C4-2B (cell line): Measurements from ENCODE around the gene LCN1.

Source experiments
- H3K27ac ChIP-seq: fragments of 450-650 bp; 2 replicates; pipeline ENCODE4 v1.5.1; 2017
- ZFX ChIP-seq: fragments of 450-650 bp; IDR thresholded peaks from 2 replicates; pipeline ENCODE4 v1.6.1; 2017
- TF ChIP-seq, protein P1 (sequence below): fragments of 450-650 bp; conservative IDR thresholded peaks from 2 replicates; pipeline ENCODE4 v1.5.1; 2017; ENCODE audit warnings: mild to moderate bottlenecking

The LCN1 gene

DNA sequence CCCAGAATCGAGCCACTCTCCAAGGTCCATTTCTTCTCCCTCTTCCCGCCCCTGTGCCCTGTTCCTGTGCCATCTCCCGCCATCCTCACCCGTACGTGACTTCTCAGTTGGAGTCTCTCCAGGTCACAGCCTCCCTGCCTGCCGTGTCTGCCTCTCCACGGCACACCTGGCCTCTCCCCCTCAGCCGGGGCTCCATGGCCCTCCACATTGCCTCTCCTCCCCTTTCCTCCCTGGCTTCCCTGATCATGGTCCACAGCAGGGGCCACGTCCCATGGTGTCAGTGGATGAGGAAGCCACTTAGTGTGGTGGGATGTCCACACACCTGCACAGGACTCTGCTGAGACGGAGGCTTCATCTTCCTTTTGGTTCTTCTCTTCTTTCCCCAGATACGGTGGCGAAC, 42.6 kb downstream of the LCN1 start:
- TF ChIP-seq, protein P1, sequence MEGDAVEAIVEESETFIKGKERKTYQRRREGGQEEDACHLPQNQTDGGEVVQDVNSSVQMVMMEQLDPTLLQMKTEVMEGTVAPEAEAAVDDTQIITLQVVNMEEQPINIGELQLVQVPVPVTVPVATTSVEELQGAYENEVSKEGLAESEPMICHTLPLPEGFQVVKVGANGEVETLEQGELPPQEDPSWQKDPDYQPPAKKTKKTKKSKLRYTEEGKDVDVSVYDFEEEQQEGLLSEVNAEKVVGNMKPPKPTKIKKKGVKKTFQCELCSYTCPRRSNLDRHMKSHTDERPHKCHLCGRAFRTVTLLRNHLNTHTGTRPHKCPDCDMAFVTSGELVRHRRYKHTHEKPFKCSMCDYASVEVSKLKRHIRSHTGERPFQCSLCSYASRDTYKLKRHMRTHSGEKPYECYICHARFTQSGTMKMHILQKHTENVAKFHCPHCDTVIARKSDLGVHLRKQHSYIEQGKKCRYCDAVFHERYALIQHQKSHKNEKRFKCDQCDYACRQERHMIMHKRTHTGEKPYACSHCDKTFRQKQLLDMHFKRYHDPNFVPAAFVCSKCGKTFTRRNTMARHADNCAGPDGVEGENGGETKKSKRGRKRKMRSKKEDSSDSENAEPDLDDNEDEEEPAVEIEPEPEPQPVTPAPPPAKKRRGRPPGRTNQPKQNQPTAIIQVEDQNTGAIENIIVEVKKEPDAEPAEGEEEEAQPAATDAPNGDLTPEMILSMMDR, result no peak
- no peak for TF ChIP-seq ZFX
- no peak overlapping the region for H3K27ac ChIP-seq

GRCh38 chr9:135565141-135565628, 43.9 kb downstream of the LCN1 start:
- H3K27ac ChIP-seq, result no peak overlapping the region
- TF ChIP-seq ZFX, result no peak
- TF ChIP-seq, protein P1, result no peak

DNA sequence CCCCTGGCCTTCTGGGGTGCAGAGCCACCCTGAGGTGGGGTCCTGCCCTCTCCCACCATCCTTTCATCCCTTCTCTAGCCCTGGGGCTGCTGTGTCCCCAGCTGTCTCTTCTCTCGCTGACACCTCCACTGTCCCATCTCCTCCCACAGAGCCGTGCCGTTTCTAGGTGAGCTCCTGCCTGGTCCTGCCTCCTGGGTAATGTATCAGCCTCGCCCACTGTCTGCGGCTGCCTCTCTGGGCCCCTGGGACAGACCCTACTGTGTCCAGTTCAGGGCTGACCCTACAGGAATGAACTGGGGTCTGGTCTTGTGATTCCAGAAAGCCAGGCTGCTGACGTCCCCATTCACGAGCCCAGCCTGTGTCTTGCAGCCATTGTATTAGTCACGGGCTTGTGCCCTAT, 44.4 kb downstream of the LCN1 start:
- no peak overlapping the region for H3K27ac ChIP-seq
- TF ChIP-seq, protein P1, result no peak
- TF ChIP-seq ZFX, result no peak

DNA sequence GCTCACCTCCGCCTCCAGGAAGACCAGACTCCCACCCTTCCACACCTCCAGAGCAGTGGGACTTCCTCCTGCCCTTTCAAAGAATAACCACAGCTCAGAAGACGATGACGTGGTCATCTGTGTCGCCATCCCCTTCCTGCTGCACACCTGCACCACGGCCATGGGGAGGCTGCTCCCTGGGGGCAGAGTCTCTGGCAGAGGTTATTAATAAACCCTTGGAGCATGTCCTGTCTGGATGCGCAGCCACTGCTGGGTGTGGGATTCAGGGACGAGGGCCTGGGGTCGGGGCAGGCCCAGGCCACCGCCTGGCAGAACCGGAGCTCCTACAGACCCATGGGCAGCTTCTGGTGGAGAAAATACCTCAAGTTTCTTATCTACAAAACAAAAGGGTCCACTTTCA, 45.3 kb downstream of the LCN1 start:
- TF ChIP-seq, protein P1, result no peak
- no peak for TF ChIP-seq ZFX
- no peak overlapping the region for H3K27ac ChIP-seq

DNA sequence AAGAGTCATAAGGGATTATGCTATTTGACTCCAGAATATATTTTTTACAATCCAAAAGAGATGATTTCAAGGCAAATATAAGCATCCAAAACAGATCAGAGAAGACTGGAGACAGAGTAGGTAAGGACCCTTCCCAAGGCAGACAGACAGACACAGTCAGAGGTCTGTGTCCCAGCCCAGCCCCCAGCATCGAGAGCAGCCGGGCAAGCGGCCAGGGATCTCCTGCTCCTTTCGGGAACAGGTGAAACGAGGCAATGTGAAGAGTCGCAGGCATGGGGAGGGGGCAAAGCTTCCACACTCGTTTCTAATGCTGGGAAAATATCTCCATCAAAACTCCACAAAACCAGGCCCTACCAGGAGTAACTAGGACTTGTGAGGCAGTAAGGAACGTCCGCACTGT, 46.1 kb downstream of the LCN1 start:
- TF ChIP-seq, protein P1, result no peak
- no peak for TF ChIP-seq ZFX
- no peak overlapping the region for H3K27ac ChIP-seq

GRCh38 chr9:135568026-135568425, 46.8 kb downstream of the LCN1 start:
- H3K27ac ChIP-seq, result no peak overlapping the region
- TF ChIP-seq, protein P1, result no peak
- TF ChIP-seq ZFX, result no peak

- TF ChIP-seq ZFX, result no peak
- TF ChIP-seq, protein P1, result no peak
- H3K27ac ChIP-seq, result no peak overlapping the region
These were observed 49.2 kb downstream of the LCN1 start for GRCh38 chr9:135570456-135570855.
